Measurements from ENCODE around the gene CCSER1. TPM values are rescaled to one million over a fixed set of nuclear protein-coding genes. Genes with fewer than 3 reads are reported as not detected.

The CCSER1 gene
- total RNA-seq, 1 experiment from 2014 or later: 0.63 TPM

DNA sequence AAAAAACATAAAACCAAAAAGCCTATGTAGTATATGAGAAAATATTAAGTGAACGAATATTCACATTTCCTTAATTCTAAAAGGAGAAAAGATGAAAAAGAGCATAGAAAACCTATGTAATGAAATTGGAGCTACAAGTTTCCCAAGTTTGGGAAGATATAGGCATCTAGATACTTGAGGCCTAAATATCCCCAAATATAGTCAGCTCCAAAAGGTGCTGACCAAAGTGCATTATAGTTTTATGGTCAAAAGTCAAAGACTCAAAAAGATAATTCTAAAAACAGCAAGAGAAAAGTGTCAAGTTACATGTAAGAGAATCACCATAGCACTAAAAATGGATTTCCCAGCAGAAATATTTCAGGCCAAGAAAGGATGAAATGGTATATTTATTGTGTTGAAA is 1502.9 kb downstream of the CCSER1 start:
- Mint-ChIP-seq H3K9me3 (ENCODE audit: unreplicated experiment) (peaks cover 18% of the 10 kb centered on the region), H3K36me3 (ENCODE audit: insufficient read depth, unreplicated experiment) (no peaks in the 10 kb centered on the region), H3K27me3 (ENCODE audit: insufficient read depth, unreplicated experiment) (no peaks in the 10 kb centered on the region), H3K4me1 (ENCODE audit: insufficient read depth, unreplicated experiment) (no peaks in the 10 kb centered on the region), H3K27ac (ENCODE audit: low read depth, unreplicated experiment) (no peak overlapping the region), H3K4me3 (ENCODE audit: unreplicated experiment) (no peak overlapping the region)
- ChIA-PET CTCF (interaction anchor here (0.5 kb wide), 1 partner anchor 1600 kb away, joined by 3 read pairs; no protein-coding TSS in a partner anchor), POLR2A (no interaction called here)
- TF ChIP-seq, protein P1, sequence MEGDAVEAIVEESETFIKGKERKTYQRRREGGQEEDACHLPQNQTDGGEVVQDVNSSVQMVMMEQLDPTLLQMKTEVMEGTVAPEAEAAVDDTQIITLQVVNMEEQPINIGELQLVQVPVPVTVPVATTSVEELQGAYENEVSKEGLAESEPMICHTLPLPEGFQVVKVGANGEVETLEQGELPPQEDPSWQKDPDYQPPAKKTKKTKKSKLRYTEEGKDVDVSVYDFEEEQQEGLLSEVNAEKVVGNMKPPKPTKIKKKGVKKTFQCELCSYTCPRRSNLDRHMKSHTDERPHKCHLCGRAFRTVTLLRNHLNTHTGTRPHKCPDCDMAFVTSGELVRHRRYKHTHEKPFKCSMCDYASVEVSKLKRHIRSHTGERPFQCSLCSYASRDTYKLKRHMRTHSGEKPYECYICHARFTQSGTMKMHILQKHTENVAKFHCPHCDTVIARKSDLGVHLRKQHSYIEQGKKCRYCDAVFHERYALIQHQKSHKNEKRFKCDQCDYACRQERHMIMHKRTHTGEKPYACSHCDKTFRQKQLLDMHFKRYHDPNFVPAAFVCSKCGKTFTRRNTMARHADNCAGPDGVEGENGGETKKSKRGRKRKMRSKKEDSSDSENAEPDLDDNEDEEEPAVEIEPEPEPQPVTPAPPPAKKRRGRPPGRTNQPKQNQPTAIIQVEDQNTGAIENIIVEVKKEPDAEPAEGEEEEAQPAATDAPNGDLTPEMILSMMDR (IDR thresholded peaks at IDR 0.05; ENCODE audit: unreplicated experiment): no peak
- no TSS peak for BruUV-seq (replicated peaks)
- no peak for DNase-seq (ENCODE audit: unreplicated experiment)
- intact Hi-C loops (cut with micrococcal nuclease): no loop called here

DNA sequence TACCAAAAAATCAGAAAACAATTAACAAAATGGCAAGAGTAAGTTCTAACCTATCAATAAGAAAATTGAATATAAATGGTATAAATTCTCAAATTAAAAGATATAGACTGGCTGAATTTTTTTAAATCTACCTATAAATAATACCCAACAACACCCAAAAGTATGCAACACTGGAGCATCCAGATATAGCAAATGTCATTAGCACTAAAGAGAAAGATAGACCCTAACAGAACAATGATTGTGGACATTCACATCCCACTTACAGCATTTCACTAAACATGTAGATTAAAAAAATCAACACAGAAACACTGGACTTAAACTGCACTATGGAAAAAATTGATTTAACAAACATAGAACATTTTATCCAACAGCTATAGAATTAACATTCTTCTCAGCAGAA is 1503.6 kb downstream of the CCSER1 start:
- TF ChIP-seq, protein P1 (IDR thresholded peaks at IDR 0.05; ENCODE audit: unreplicated experiment): no peak

DNA sequence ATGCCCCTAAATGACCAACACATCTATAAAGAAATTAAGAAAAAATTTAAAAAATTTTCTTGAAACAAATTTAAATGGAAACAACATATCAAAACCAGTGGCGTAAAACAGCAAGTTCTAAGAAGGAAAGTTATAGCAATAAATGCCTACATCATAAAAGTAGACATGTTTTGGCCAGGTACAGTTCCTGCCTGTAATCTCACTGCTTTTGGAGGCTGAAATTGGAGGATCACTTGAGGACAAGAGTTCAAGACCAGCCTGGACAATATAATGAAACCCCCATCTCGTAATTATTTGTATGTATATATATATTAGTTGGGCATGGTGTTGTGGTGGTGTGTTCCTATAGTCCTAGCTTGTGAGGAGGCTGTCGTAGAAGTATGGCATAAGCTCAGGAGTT is 1504.1 kb downstream of the CCSER1 start:
- POLR2A ChIA-PET: no interaction called here
- no peak overlapping the region for H3K27ac Mint-ChIP-seq (ENCODE audit: low read depth, unreplicated experiment)
- H3K27me3 Mint-ChIP-seq (ENCODE audit: insufficient read depth, unreplicated experiment): no peaks in the 10 kb centered on the region
- intact Hi-C loops (cut with micrococcal nuclease): no loop called here
- H3K9me3 Mint-ChIP-seq (ENCODE audit: unreplicated experiment): peaks cover 18% of the 10 kb centered on the region
- BruUV-seq (replicated peaks): no TSS peak
- no peak for DNase-seq (ENCODE audit: unreplicated experiment)
- H3K4me3 Mint-ChIP-seq (ENCODE audit: unreplicated experiment): no peak overlapping the region
- no peaks in the 10 kb centered on the region for H3K4me1 Mint-ChIP-seq (ENCODE audit: insufficient read depth, unreplicated experiment)
- TF ChIP-seq, protein P1 (IDR thresholded peaks at IDR 0.05; ENCODE audit: unreplicated experiment): no peak
- CTCF ChIA-PET: no interaction called here
- H3K36me3 Mint-ChIP-seq (ENCODE audit: insufficient read depth, unreplicated experiment): no peaks in the 10 kb centered on the region

More for the DNA sequence above, 1503.6 kb downstream of the CCSER1 start:
- ChIA-PET POLR2A (no interaction called here), CTCF (no interaction called here)
- no peaks in the 10 kb centered on the region for H3K36me3 Mint-ChIP-seq (ENCODE audit: insufficient read depth, unreplicated experiment)
- intact Hi-C loops (cut with micrococcal nuclease): no loop called here
- no peak overlapping the region for H3K27ac Mint-ChIP-seq (ENCODE audit: low read depth, unreplicated experiment)
- DNase-seq (ENCODE audit: unreplicated experiment): no peak
- no peaks in the 10 kb centered on the region for H3K27me3 Mint-ChIP-seq (ENCODE audit: insufficient read depth, unreplicated experiment)
- no peak overlapping the region for H3K4me3 Mint-ChIP-seq (ENCODE audit: unreplicated experiment)
- no peaks in the 10 kb centered on the region for H3K4me1 Mint-ChIP-seq (ENCODE audit: insufficient read depth, unreplicated experiment)
- no TSS peak for BruUV-seq (replicated peaks)
- H3K9me3 Mint-ChIP-seq (ENCODE audit: unreplicated experiment): peaks cover 18% of the 10 kb centered on the region

DNA sequence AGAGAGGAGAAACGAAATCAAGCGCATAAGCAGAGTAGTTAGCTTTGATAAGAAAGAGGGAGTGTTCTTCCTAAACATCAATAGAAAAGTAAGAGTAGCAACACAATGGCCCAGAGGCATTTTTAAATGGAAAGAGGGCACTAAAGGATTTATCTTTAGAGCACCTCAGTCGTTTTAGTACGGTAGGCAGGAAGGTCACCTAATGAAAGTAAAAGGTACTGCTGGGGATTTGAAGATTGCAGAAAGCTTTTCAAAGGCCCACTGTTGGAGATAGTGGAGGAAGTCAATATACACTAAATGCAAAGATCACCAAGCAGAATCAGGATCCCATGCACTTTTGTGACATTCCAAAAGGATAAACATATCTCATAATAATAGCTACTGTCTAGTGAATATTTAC is 1508.9 kb downstream of the CCSER1 start:
- Mint-ChIP-seq H3K36me3 (ENCODE audit: insufficient read depth, unreplicated experiment) (no peaks in the 10 kb centered on the region), H3K27me3 (ENCODE audit: insufficient read depth, unreplicated experiment) (no peaks in the 10 kb centered on the region), H3K4me1 (ENCODE audit: insufficient read depth, unreplicated experiment) (no peaks in the 10 kb centered on the region), H3K27ac (ENCODE audit: low read depth, unreplicated experiment) (no peak overlapping the region), H3K4me3 (ENCODE audit: unreplicated experiment) (no peak overlapping the region), H3K9me3 (ENCODE audit: unreplicated experiment) (peaks cover 7% of the 10 kb centered on the region)
- DNase-seq (ENCODE audit: unreplicated experiment): no peak
- ChIA-PET CTCF (interaction anchor here (0.6 kb wide), 1 partner anchor 654 kb away, joined by 3 read pairs; no protein-coding TSS in a partner anchor), POLR2A (interaction anchor here (0.7 kb wide), 1 partner anchor 102 kb away, joined by 5 read pairs; no protein-coding TSS in a partner anchor)
- TF ChIP-seq, protein P1 (IDR thresholded peaks at IDR 0.05; ENCODE audit: unreplicated experiment): no peak
- intact Hi-C loops (cut with micrococcal nuclease): no loop called here
- no TSS peak for BruUV-seq (replicated peaks)

Other genes starting within 250 kb of the CCSER1 start
- not detected in 2 replicates for gene MMRN1, start 232.5 kb upstream of the CCSER1 start, total RNA-seq (2022)

Measured in MCF 10A (cell line).